H9 (cell line): ENCODE data around the gene VILL. TPM values are rescaled to one million over a fixed set of nuclear protein-coding genes. Genes with fewer than 3 reads are reported as not detected.

Source experiments
- DNase-seq: peaks from one replicate; pipeline ENCODE4 v3.0.0-alpha.2; 2017
- H2AFZ ChIP-seq: one replicate; pipeline ENCODE4 v1.6.1; 2013; ENCODE audit warnings: mild to moderate bottlenecking, low read length, control low read depth, moderate library complexity
- H2AK5ac ChIP-seq: 2 replicates; pipeline ENCODE4 v1.6.1; 2013; ENCODE audit warnings: low read length, control low read depth, mixed read lengths; ENCODE audit not compliant: insufficient read length
- H2BK120ac ChIP-seq: one replicate; pipeline ENCODE4 v1.6.1; 2013; ENCODE audit warnings: low read depth, mild to moderate bottlenecking, low read length, control low read depth, inconsistent platforms; ENCODE audit not compliant: poor library complexity, severe bottlenecking
- H2BK12ac ChIP-seq: 2 replicates; pipeline ENCODE4 v1.6.1; 2013; ENCODE audit warnings: low read length, control low read depth, mixed read lengths, low read depth; ENCODE audit not compliant: insufficient read length
- H2BK15ac ChIP-seq: 2 replicates; pipeline ENCODE4 v1.6.1; 2013; ENCODE audit warnings: low read depth, low read length, control low read depth
- H2BK20ac ChIP-seq: one replicate; pipeline ENCODE4 v1.6.1; 2013; ENCODE audit warnings: low read depth, mild to moderate bottlenecking, low read length, control low read depth, inconsistent platforms; ENCODE audit not compliant: poor library complexity, severe bottlenecking
- H2BK5ac ChIP-seq: 2 replicates; pipeline ENCODE4 v1.6.1; 2013; ENCODE audit warnings: low read length, control low read depth, mixed read lengths; ENCODE audit not compliant: insufficient read length
- H3K14ac ChIP-seq: 2 replicates; pipeline ENCODE4 v1.6.1; 2013; ENCODE audit warnings: low read length, control low read depth; ENCODE audit not compliant: insufficient read depth
- H3K18ac ChIP-seq: 2 replicates; pipeline ENCODE4 v1.6.1; 2013; ENCODE audit warnings: low read depth, mild to moderate bottlenecking, mixed read lengths, low read length, control low read depth; ENCODE audit not compliant: insufficient read length
- H3K23ac ChIP-seq: 2 replicates; pipeline ENCODE4 v1.6.1; 2013; ENCODE audit warnings: low read length, control low read depth, mixed read lengths, low read depth; ENCODE audit not compliant: insufficient read length
- H3K23me2 ChIP-seq: 2 replicates; pipeline ENCODE4 v1.6.1; 2013; ENCODE audit warnings: low read depth, mild to moderate bottlenecking, mixed read lengths, low read length, control low read depth; ENCODE audit not compliant: insufficient read length, poor library complexity, severe bottlenecking
- H3K27ac ChIP-seq: 2 replicates; pipeline ENCODE4 v1.5.1; 2013; ENCODE audit warnings: low read length, control low read depth, mixed read lengths, low read depth; ENCODE audit not compliant: insufficient read length
- H3K27me3 ChIP-seq: 2 replicates; pipeline ENCODE4 v1.6.1; 2013; ENCODE audit warnings: low read length, control low read depth, inconsistent platforms; ENCODE audit not compliant: insufficient read depth
- H3K4ac ChIP-seq: 2 replicates; pipeline ENCODE4 v1.6.1; 2013; ENCODE audit warnings: low read depth, mild to moderate bottlenecking, control low read depth, inconsistent platforms, low read length, moderate library complexity
- H3K4me1 ChIP-seq: 2 replicates; pipeline ENCODE4 v1.6.1; 2013; ENCODE audit warnings: low read length, control low read depth, inconsistent platforms; ENCODE audit not compliant: insufficient read depth
- H3K4me2 ChIP-seq: 2 replicates; pipeline ENCODE4 v1.6.1; 2013; ENCODE audit warnings: low read length, control low read depth, mixed read lengths; ENCODE audit not compliant: insufficient read length, insufficient read depth
- H3K56ac ChIP-seq: 2 replicates; pipeline ENCODE4 v1.6.1; 2013; ENCODE audit warnings: low read depth, mild to moderate bottlenecking, mixed read lengths, low read length, control low read depth; ENCODE audit not compliant: insufficient read length
- H3K79me1 ChIP-seq: 2 replicates; pipeline ENCODE4 v1.6.1; 2013; ENCODE audit warnings: low read depth, mild to moderate bottlenecking, moderate library complexity, low read length, control low read depth, inconsistent platforms; ENCODE audit not compliant: insufficient read depth, poor library complexity, severe bottlenecking
- H3K79me2 ChIP-seq: 2 replicates; pipeline ENCODE4 v1.6.1; 2013; ENCODE audit warnings: low read length, control low read depth, inconsistent platforms; ENCODE audit not compliant: insufficient read depth
- H3K9ac ChIP-seq: 2 replicates; pipeline ENCODE4 v1.6.1; 2013; ENCODE audit warnings: low read length, control low read depth, mixed read lengths; ENCODE audit not compliant: insufficient read length; ENCODE audit errors: extremely low read depth
- H3K9me3 ChIP-seq: one replicate; pipeline ENCODE4 v1.6.1; 2013; ENCODE audit warnings: low read depth, low read length, inconsistent platforms; ENCODE audit not compliant: control insufficient read depth
- H3T11ph ChIP-seq: one replicate; pipeline ENCODE4 v1.6.1; 2013; ENCODE audit warnings: mild to moderate bottlenecking, low read length, control low read depth, inconsistent platforms
- H4K20me1 ChIP-seq: one replicate; pipeline ENCODE4 v1.6.1; 2013; ENCODE audit not compliant: control insufficient read depth, insufficient read length, insufficient read depth
- H4K5ac ChIP-seq: 2 replicates; pipeline ENCODE4 v1.6.1; 2013; ENCODE audit warnings: low read depth, mild to moderate bottlenecking, mixed read lengths, low read length, control low read depth; ENCODE audit not compliant: insufficient read length
- H4K8ac ChIP-seq: replicated peaks from 2 replicates; pipeline ENCODE4 v1.6.1; 2013; ENCODE audit warnings: low read length, control low read depth, mixed read lengths, low read depth; ENCODE audit not compliant: insufficient read length
- H4K91ac ChIP-seq: 2 replicates; pipeline ENCODE4 v1.6.1; 2013; ENCODE audit warnings: low read depth, mild to moderate bottlenecking, moderate library complexity, mixed read lengths, low read length, control low read depth; ENCODE audit not compliant: insufficient read length
- H3K27ac Mint-ChIP-seq, 3 experiments: 2 replicates in 2 of 3; 3 replicates in 1 of 3; pipeline ENCODE4 v1.8.0; 2020 to 2021; ENCODE audit warnings: mixed read lengths in 3 of 3, mild to moderate bottlenecking in 1 of 3, moderate library complexity in 1 of 3
- H3K27me3 Mint-ChIP-seq: 2 replicates; pipeline ENCODE4 v1.8.0; 2021; ENCODE audit warnings: low read depth, mild to moderate bottlenecking, moderate library complexity, mixed read lengths
- H3K36me3 Mint-ChIP-seq, 3 experiments: 2 replicates in 2 of 3; 3 replicates in 1 of 3; pipeline ENCODE4 v1.8.0; 2020 to 2021; ENCODE audit warnings: low read depth in 3 of 3, mixed read lengths in 3 of 3; ENCODE audit not compliant: insufficient read depth in 1 of 3
- H3K4me1 Mint-ChIP-seq, 2 experiments: 2 replicates each; pipeline ENCODE4 v1.8.0; 2020; ENCODE audit warnings: mixed read lengths in 2 of 2
- H3K4me3 Mint-ChIP-seq, 2 experiments: 2 replicates in 1 of 2; 3 replicates in 1 of 2; pipeline ENCODE4 v1.8.0; 2020 to 2021; ENCODE audit warnings: mild to moderate bottlenecking in 2 of 2, mixed read lengths in 2 of 2, moderate library complexity in 1 of 2
- H3K9me3 Mint-ChIP-seq, 2 experiments: 2 replicates in 1 of 2; 3 replicates in 1 of 2; pipeline ENCODE4 v1.8.0; 2020; ENCODE audit warnings: mild to moderate bottlenecking in 2 of 2, mixed read lengths in 2 of 2, moderate library complexity in 1 of 2
- CTCF ChIP-seq: fragments of 200-600 bp; sonication (generic); conservative IDR thresholded peaks from 3 replicates; pipeline ENCODE4 v1.8.0; 2021; ENCODE audit warnings: antibody characterized with exemption, mild to moderate bottlenecking
- whole genome bisulfite sequencing: extraction: QIAGEN DNeasy Blood & Tissue Kit; methylation state at CpG from one replicate; pipeline ENCODE4 v1.1.7; 2013; ENCODE audit warnings: missing lambda C conversion rate, low lambda C conversion rate, mixed read lengths; ENCODE audit not compliant: insufficient read length; ENCODE audit errors: extremely low coverage; 5-methylcytosine and 5-hydroxymethylcytosine counted together
- total RNA-seq: library from RNA; stranded (reverse); gene quantifications from 2 replicates; pipeline ENCODE4 v1.2.1, GENCODE V29; 2021

VILL gene
- total RNA-seq, 1 experiment from 2014 or later = 3.2 TPM

- H4K8ac ChIP-seq = no peak overlapping the region
- H3T11ph ChIP-seq = no peak overlapping the region
- H4K91ac ChIP-seq = no peak overlapping the region
- H3K23me2 ChIP-seq = no peaks in the 10 kb centered on the region
- no CpG with 5 or more reads among the region's 3 CpGs for WGBS
- no peaks in the 10 kb centered on the region for H3K79me2 ChIP-seq
- Mint-ChIP-seq H3K27ac (peak overlapping the region; percentile 1 to 85 (median 69); a peak in 6 of 7 replicates), H3K27me3 (no peaks in the 10 kb centered on the region), H3K9me3 (no peaks in the 10 kb centered on the region), H3K4me3 (no peak overlapping the region), H3K4me1 (peaks cover 17 to 18% of the 10 kb centered on the region in 2 experiments), H3K36me3 (peaks cover 0 to 5% (median 4%) of the 10 kb centered on the region in 3 experiments; a peak in 4 of 7 replicates)
- H3K27ac ChIP-seq = no peak overlapping the region
- no peaks in the 10 kb centered on the region for H4K20me1 ChIP-seq
- no peak overlapping the region for H3K23ac ChIP-seq
- H2BK15ac ChIP-seq = no peak overlapping the region
- DNase-seq = no peak
- H3K9me3 ChIP-seq = no peaks in the 10 kb centered on the region
- peaks cover 4% of the 10 kb centered on the region for H3K4me1 ChIP-seq
- H2AK5ac ChIP-seq = no peak overlapping the region
- H3K18ac ChIP-seq = no peak overlapping the region
- no peak overlapping the region for H3K9ac ChIP-seq
- no peak overlapping the region for H2BK5ac ChIP-seq
- H2BK12ac ChIP-seq = no peak overlapping the region
- H4K5ac ChIP-seq = no peak overlapping the region
- H2BK120ac ChIP-seq = no peak overlapping the region
- H2AFZ ChIP-seq = no peak overlapping the region
- no peak overlapping the region for H2BK20ac ChIP-seq
- no peak overlapping the region for H3K4ac ChIP-seq
- H3K79me1 ChIP-seq = no peaks in the 10 kb centered on the region
- TF ChIP-seq CTCF = no peak
- H3K4me2 ChIP-seq = no peak overlapping the region
- H3K56ac ChIP-seq = no peak overlapping the region
- H3K14ac ChIP-seq = no peak overlapping the region
- no peaks in the 10 kb centered on the region for H3K27me3 ChIP-seq
These were observed 34.5 kb upstream of the VILL start for GRCh38 chr3:37955918-37956707.
